ENCODE measurements around the gene CNTNAP2.
"Not testable (repeated sequence)": the region's sequence is repeated elsewhere in the genome, so short reads cannot be mapped to it uniquely, and the experiment has no call there.

Gene CNTNAP2

DNA sequence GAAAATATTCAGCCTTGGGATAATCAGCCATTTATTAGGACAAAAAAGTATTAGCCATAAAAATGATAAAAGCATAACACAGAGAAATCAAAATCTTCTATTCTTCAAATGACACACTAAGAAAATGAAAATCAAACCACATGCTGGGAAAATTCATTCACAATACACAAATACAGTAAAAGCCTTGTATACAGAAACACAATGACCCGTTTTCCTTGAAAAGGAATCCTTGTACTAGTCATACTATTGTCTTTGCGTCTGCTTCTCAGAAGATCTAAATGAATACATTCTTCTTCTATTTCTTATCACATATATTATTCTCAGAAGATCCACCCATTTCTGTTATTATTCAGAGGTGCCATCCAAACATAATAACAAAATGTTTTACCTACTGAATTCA, 749.1 kb downstream of the CNTNAP2 start:
- DNase-seq (ENCODE audit: low read depth in 1 of 2, low spot score in 1 of 2), result no peak

DNA sequence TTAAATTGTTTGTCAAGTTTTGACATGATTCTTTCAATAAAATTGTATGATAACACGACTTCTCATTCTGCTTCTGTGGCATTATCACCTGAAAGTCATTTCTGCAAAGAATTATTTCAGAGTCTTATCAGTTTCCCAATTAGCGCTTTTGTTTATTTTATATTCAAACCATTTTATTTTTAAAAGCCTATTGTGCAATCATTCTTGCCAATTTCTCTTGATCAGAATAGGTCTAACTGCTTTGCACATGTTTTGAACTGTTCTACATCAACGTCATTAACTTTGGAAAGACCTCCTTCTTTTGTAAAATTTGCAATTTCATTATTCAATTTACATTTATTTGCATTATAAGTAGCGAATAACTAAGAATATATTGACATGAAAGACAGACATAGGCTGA, 758.1 kb downstream of the CNTNAP2 start:
- DNase-seq (ENCODE audit: low read depth in 1 of 2, low spot score in 1 of 2), result no peak

DNA sequence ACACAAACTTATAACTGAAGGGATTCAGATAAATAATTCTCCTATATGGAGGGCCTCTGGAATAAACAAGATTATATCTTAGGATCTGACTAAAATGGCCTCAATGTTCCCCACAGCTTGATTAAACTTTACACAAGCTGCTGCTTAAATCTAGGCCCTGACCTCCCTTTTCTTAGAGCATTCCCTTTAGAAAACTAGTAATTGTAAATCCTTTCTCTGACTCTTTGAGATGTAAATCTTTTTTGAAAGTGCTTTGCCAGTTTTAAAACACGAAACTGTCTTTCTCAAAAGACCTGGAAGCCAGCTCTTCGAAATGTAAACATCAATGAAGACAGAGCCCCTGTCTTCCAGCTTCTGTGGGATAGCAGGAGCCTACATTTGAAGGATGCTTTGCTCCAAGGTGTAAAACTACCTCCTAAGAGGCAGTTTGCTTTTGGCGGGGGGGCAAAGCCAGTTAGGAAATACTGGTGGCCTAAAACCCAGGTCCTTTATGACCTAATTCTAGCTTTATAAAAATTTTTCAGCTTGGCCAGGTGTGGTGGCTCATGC, 758.7 kb downstream of the CNTNAP2 start:
- DNase-seq (ENCODE audit: low read depth in 1 of 2, low spot score in 1 of 2), result no peak

DNA sequence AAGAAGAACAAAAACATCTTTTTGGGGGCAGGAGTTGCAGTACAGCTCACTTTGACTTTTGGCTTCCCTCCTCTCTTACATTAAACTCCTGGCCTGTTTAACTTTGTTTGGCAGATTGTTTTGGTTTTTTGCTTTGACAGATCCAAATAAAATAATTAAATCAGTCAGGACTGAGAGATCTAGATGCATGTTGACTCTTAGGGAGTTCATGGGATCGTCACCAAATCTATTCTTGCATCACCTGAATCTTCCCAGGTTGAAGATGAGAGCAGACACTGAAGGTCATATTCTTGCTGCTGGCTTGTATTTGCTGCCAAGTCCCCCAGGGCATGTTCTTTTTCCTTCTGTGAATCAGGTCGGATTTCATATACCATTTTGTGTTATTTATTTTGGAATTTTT, 759.4 kb downstream of the CNTNAP2 start:
- DNase-seq (ENCODE audit: low read depth in 1 of 2, low spot score in 1 of 2), result no peak

DNA sequence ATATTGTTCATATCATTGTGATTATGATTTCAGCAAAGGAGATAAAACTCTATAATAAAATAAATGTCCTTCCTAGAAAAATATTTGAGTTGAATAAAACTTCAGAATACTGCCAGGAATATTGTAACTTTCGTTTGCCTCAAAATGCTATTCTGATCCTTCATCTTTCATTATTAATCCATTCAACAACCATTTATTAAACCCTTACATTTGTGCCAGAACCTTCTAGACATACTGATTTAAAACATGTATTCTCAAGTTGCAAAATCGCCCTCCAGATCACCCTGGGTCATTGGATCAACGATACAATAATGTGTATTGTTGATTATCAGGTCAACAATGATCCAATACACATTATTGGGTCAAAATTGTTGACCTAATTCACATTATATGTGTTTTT, 759.8 kb downstream of the CNTNAP2 start:
- no peak for DNase-seq (ENCODE audit: low read depth in 1 of 2, low spot score in 1 of 2)

DNA sequence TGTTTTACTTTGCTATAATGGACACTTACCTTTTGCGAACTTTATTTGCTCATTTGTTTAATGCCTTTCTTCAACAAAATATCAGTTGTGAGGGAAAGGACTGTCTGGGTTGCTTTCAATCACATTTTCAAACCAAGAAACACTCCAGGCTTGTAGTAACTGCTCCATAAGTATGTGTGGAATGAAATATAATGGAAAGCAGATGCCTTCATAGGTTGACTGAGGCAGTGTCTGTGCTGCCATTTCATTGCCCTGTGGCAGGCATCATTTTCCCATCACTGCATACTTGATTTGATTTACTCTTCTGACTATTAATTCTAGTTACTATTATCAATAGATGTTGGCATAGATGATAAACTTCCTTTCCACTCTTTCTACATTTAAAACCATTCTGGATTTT, 762.3 kb downstream of the CNTNAP2 start:
- DNase-seq (ENCODE audit: low read depth in 1 of 2, low spot score in 1 of 2), result no peak

DNA sequence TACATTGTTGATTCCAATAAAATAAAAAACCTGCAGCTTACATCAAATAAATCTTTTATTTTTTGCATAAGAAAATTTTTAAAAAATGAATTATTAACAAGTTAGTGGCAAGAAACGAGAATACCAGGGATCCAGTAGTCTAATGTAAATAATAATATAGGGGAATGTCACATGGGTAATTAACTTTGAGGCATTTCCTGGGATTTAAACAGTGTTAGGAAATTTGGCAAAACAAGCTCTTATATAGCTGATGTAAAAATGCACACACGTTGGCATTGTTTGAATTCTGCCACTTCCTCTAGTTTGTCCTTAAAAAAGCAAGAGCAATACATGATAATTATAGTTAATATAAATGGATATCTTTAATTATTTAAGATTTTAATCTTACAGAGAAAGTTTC, 768.6 kb downstream of the CNTNAP2 start:
- no peak for DNase-seq (ENCODE audit: low read depth in 1 of 2, low spot score in 1 of 2)

DNA sequence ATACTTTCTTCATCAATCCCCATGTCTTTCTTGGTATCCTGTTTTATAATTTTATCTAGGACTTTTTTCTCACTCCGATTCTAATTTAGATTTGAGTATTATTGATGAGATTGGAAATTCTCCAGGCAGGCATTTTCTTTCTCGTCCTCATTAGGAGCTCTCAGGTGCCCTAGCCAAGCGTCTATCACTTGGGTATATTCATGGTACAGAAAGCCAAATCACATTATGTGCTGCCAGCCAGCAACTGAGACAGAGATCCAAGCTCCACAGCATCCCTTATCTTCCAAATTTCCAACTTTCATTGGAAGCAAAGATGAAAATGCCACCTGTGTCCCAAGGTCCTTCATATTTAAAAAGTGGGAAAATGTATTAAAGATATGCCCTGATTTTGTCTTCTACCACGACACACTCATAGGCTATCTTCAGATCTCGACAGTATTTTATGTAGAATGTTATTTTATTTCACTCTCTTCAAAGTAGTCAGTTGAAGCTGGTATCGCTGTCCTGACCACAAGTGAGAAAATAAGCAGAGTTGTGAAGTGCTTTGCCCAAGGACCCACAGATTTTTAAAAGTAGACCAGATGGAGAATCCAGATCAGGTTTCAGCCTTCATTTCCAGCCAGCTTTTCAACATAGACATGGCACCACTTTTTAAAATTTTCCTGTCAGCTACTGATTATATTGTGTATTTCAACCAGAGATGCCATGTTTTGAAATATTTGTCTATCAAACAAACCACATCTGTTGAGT, 773.4 kb downstream of the CNTNAP2 start:
- no peak for DNase-seq (ENCODE audit: low read depth in 1 of 2, low spot score in 1 of 2)

DNA sequence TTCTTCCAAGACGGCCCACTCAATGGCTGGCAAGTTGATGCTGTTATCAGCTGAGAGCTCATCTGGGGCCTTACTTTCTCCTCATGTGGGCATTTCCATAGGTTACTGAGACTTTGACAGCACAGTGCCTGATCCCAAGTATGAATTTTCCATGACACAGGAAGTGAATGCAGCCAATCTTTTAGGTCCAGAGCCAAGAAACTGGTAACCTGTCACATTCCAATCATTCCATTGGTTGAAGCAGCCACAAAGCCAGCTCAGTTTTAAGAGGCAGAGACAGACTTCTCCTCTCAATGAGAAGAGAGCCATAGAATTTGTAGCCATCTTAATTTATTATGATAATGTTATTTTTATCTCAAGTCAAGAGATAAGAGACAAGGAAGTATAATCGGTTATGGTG, 775.5 kb downstream of the CNTNAP2 start:
- no peak for DNase-seq (ENCODE audit: low read depth in 1 of 2, low spot score in 1 of 2)

DNA sequence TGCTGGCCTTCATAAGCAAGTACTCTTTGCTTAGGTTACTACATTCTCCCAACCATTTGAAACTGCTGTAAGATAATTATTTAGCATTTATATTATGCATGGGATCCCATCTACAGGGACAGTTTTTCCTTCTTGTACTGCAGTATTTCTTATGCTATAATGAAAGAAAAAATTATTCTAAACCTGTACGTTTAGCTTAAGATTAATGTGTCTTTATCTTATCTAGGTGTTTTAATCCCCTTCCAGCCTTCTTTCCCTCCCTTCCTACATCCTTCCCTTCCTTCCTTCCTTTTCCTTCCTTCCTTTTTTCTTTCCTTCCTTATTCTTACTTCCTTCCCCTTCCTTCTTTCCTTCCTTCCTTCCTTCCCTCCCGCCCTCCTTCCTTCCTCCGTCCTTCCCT, 778.3 kb downstream of the CNTNAP2 start:
- no peak for DNase-seq (ENCODE audit: low read depth in 1 of 2, low spot score in 1 of 2)

DNA sequence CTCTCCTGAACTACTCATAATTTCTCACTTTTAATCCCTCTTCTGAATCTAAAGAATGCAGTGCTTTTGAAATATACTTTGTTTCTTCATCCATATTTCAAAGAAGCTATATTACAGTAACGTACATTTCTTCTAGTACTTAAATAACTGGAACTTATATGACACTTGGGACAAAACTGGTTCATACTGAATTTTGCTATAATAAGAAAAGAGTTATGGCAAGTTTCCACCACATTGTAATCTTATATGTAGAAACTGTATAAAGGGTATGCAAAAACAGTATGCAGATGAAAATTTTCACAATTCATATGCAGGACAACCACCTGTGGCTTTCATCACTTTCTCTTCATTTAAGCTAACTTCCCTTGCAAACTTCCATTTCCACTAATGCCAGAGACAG, 785.7 kb downstream of the CNTNAP2 start:
- no peak for DNase-seq (ENCODE audit: low read depth in 1 of 2, low spot score in 1 of 2)

DNA sequence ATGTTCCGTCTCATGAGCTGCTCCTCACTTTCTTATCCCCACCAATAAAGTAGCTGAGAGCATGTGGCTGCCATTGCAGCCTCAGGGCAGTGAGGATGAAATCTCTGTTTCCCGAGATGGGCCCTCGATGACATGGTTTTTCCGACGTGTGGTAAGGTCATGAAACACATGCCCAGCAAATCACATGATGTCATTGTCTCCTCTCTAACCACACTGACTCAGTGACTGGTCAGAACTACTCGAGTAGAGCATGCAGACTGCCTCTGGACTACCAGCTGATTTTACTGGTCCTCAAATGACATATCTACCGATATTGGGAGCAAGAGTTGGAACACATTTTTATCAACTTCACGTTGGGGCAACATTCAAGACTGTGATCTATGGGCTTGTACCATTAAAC, 786.1 kb downstream of the CNTNAP2 start:
- DNase-seq (ENCODE audit: low read depth in 1 of 2, low spot score in 1 of 2), result no peak

DNA sequence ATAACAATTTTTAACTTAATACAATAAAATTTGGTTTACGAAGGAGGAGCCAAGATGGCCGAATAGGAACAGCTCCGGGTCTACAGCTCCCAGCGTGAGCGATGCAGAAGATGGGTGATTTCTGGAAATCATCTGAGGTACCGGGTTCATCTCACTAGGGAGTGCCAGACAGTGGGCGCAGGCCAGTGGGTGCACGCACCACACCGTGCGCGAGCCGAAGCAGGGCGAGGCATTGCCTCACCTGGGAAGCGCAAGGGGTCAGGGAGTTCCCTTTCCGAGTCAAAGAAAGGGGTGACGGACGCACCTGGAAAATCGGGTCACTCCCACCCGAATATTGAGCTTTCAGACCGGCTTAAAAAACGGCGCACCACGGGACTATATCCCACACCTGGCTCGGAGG, 789.1 kb downstream of the CNTNAP2 start:
- DNase-seq (ENCODE audit: low read depth in 1 of 2, low spot score in 1 of 2), result not testable (repeated sequence)

DNA sequence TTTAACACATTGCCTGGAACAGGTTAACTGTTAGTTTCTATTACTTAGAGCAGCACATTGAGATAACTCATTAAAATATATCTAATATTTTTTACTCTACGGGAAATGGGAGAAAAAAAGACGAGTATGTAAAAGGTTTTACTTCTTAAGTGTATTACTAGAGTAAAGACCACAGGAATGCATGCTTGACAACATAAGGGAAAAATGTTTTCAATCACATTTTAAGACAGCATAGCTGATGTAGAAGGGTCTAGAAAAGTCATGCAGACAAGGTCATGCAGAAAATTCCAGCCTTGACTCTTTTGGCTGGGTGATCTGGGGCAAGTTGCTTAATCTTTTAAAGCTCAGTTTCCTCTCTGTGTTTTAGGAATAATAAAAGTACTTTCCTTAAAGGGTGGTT, 806.2 kb downstream of the CNTNAP2 start:
- no peak for DNase-seq (ENCODE audit: low read depth in 1 of 2, low spot score in 1 of 2)

DNA sequence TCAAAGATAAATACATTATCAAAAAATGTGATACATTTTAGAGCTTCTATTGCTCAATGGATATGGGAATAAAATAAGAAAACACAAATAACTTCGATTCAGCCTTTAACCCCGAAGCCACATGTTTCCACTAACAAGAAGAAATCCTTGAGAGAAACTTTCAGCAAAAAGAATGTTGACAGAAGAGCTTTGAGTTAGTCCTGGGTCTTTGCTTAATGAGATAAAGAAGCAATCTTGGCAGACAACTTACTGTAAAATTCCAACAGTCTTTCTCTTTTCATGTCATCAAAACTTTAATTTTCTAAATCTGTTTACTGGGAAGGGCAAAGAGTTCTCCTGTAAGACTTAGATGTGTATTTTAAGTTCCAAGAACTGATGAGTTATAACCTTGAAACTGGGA, 810.2 kb downstream of the CNTNAP2 start:
- DNase-seq (ENCODE audit: low read depth in 1 of 2, low spot score in 1 of 2), result no peak

DNA sequence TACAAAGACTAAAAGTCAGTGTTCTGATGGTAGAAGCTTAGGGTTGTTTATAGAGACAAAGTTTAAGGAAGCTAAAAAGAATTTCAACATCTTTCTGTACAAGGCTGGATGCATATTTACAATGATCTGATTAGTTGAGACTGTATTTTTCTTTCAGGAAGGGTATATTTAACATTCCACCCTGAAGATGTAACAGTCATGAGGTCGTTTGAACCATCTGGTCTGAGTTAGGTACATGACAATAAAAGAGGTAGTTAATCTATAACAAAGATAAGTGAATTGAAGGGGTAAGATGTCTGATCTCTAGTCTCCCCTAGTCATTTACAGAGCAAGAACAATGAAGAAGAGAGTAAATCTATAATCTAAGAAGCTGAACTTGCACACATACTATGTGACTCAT, 821.2 kb downstream of the CNTNAP2 start:
- DNase-seq (ENCODE audit: low read depth in 1 of 2, low spot score in 1 of 2), result no peak

DNA sequence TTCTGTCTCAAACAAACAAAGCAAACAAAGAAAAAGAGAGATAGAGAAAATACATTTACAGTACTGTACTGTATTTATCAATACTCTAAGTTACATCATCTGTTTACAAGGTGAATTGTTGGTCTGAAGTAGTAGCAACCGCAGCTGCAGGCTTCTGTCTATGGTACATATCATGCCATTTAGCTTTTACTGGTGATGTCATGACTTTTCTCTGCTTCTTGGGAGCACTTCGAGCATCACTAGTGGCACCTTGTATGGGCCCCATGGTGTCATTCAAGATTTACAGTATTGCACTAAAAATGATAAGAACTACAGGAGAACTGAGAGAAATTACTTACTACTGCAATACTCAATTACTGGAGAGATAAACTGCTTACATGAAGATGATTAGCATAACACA, 826.9 kb downstream of the CNTNAP2 start:
- no peak for DNase-seq (ENCODE audit: low read depth in 1 of 2, low spot score in 1 of 2)

DNA sequence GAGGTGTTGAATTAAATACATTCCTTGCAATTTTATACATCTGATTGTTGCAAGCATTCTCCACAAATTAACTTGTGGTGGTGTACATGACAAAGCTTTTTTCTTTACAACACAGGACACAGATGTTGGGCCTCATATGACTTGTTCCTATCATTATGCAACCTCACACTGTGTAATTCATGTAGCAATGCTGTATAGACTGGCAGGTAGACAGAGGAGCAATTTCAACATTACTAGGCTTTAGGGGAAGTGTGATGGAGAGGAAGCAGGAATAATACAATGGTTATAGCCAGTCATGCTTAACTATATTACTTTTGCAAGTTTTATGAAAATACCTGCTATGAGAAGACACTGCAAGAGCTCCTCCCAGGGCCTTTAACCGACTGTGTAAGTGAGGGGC, 832.1 kb downstream of the CNTNAP2 start:
- no peak for DNase-seq (ENCODE audit: low read depth in 1 of 2, low spot score in 1 of 2)

DNA sequence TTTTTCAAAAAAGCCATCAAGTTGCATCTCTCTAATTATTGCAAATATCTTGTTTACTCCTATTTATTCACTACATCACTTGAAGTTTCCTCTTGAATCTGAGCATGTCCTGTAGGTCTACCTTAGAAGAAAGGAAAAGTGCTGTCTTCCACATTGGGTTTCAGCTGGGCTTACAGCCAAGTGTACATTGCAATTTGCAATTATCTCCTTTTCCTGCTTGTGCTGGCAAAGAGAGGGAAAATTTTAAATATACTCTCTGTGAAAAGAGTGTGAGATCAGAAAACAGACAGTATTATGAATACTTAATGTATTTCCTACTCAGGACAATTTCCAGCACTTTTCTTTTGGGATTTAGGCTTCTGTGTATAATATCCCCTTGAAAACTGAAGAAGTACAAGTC, 839.7 kb downstream of the CNTNAP2 start:
- DNase-seq (ENCODE audit: low read depth in 1 of 2, low spot score in 1 of 2), result no peak

DNA sequence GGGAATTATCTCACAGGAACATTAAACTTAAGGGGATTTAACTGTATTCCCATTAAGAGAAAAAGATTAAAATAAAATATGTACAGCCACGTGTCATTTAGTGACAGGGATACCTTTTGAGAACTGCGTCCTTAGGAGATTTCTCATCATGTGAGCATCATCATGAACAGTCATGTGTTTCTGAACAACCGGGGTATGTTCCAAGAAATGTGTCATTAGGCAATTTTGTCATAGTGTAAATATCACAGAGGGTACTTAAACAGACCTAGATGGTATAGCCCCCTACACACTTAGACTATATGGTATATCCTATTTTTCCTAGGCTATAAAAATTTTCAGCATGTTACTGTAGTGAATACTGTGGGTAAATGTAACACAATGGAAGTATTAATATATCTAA, 840.3 kb downstream of the CNTNAP2 start:
- DNase-seq (ENCODE audit: low read depth in 1 of 2, low spot score in 1 of 2), result no peak

DNA sequence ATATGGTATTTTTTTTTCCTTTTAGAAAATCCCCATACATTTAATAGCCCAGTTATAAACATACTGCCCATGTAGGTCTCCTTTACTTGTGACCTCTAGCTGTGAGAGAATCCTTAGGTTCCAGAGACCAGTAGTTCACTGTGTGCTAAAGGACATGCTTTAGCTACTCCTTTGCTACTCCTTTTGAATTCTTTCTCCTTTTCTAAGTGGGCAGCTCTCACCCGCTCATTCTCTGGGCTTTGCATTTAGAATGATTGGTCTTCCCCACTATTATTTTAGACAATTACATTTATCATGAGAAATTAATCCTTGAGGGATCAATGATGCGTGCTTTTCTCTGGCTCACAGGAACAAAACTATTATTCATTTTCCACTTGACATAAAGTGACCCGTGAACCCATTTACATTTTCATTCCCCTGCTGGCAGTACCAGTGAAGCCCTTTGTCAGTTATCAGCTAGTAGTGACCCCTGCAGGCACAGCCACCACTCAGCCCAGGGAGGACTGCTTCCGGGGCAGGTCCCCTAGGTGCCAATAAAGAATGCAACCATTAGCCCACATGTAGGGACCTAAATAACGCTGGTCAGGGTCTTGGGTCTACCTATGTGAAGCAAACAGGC, 844.3 kb downstream of the CNTNAP2 start:
- no peak for DNase-seq (ENCODE audit: low read depth in 1 of 2, low spot score in 1 of 2)

DNA sequence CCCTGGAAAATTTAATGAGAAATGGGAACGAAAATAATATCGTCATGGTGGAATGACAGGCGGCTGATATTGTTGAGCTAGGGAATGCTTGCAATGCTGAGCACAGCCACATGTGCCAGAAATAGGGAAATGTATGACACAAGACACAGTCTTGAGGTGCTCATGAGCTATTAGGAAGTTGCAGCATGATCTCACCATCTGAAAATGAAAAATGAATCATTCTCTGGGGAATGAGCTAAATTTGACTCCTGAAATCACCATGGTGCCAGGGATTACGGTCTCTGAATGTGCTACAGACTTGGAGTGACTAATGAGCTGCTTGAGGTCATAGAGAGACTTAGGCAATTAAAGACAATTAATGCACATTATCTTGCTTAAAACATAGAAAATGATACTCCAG, 845.0 kb downstream of the CNTNAP2 start:
- DNase-seq (ENCODE audit: low read depth in 1 of 2, low spot score in 1 of 2), result no peak

DNA sequence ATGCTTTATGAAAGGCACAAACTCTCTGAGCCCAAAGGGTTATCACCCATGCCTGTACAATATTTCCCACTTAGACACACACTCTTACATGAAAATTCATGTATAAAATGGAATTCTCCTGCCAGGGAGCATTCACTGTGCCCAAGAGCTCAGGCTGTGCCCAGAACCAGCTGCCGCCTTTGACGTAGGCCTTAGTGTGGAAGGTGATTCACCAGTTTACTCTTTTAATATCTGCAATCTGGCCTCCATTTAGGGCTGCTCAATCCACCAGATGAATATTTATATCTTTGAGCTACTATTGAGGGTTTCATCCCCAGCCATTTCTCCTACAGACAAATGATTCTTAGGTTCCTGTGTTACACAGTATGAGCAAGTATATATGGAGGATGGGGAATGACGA, 849.7 kb downstream of the CNTNAP2 start:
- DNase-seq (ENCODE audit: low read depth in 1 of 2, low spot score in 1 of 2), result no peak

Measured in stimulated activated CD4-positive, alpha-beta T cell treated with anti-CD3 and anti-CD28 coated beads, Interleukin-15, amount 100 ng/mL, for 1 hour (primary cell).